ENCODE data around the gene TYROBP.

GRCh38 chr19:35860818-35861639 is 47.1 kb downstream of the TYROBP start:
- TF ChIP-seq CTCF (conservative IDR thresholded peaks at IDR 0.05; ENCODE audit: low read length) = no peak
- no peak for TF ChIP-seq EZH2phosphoT487 (IDR thresholded peaks at IDR 0.05; ENCODE audit: borderline replicate concordance)

Data from Loucy (cell line).